Dendritic cell treated with granulocyte-macrophage colony-stimulating factor and Interleukin-4, amounts not matched to agents 40 ng/mL and 50 ng/mL, for 4 days (primary cell): ENCODE measurements around the gene PRKCZ.
"Not testable (repeated sequence)": the region's sequence is repeated elsewhere in the genome, so short reads cannot be mapped to it uniquely, and the experiment has no call there.

ENCODE experiments used
- H3K27ac Mint-ChIP-seq: one replicate; pipeline ENCODE4 v1.8.0; 2022; ENCODE audit warnings: mild to moderate bottlenecking, mixed read lengths
- H3K27me3 Mint-ChIP-seq: one replicate; pipeline ENCODE4 v1.8.0; 2022; ENCODE audit warnings: mild to moderate bottlenecking, mixed read lengths
- H3K36me3 Mint-ChIP-seq: one replicate; pipeline ENCODE4 v1.8.0; 2022; ENCODE audit warnings: low read depth, mixed read lengths
- H3K4me1 Mint-ChIP-seq: one replicate; pipeline ENCODE4 v1.8.0; 2022; ENCODE audit warnings: low read depth, mixed read lengths
- H3K4me3 Mint-ChIP-seq: one replicate; pipeline ENCODE4 v1.8.0; 2022; ENCODE audit warnings: mild to moderate bottlenecking, moderate library complexity, mixed read lengths
- H3K9me3 Mint-ChIP-seq: one replicate; pipeline ENCODE4 v1.8.0; 2022; ENCODE audit warnings: mixed read lengths
- intact Hi-C: fragments of 100-400 bp; cut with micrococcal nuclease; formaldehyde crosslinking; loops from one replicate; pipeline ENCODE4 v1.15.0; 2022

Gene PRKCZ

DNA sequence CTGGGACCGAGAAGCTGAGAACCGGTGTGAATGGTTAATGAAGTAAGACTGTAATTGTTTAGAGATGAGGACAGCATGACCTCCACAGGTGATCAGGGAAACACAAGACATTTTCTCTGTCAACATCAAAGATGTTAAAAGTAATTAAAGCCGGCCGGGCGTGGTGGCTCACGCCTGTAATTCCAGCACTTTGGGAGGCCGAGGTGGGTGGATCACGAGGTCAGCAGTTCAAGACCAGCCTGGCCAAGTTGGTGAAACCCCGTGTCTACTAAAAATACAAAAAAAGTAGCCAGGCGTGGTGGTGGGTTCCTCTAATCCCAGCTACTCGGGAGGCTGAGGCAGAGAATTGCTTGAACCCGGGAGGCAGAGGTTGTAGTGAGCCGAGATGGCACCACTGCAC lies 88.9 kb downstream of the PRKCZ start:
- H3K27ac Mint-ChIP-seq, H3K36me3 Mint-ChIP-seq, H3K9me3 Mint-ChIP-seq, H3K4me3 Mint-ChIP-seq, intact Hi-C loops: not testable (repeated sequence)
- Mint-ChIP-seq H3K4me1 (peaks cover 41% of the 10 kb centered on the region), H3K27me3 (peaks cover 12% of the 10 kb centered on the region)

- intact Hi-C loops = no loop called here
- Mint-ChIP-seq H3K4me1 (peaks cover 28% of the 10 kb centered on the region), H3K27ac (no peak overlapping the region), H3K36me3 (no peaks in the 10 kb centered on the region), H3K9me3 (no peaks in the 10 kb centered on the region), H3K27me3 (peaks cover 12% of the 10 kb centered on the region), H3K4me3 (no peak overlapping the region)
These were observed 90.8 kb downstream of the PRKCZ start for GRCh38 chr1:2141025-2141424.

DNA sequence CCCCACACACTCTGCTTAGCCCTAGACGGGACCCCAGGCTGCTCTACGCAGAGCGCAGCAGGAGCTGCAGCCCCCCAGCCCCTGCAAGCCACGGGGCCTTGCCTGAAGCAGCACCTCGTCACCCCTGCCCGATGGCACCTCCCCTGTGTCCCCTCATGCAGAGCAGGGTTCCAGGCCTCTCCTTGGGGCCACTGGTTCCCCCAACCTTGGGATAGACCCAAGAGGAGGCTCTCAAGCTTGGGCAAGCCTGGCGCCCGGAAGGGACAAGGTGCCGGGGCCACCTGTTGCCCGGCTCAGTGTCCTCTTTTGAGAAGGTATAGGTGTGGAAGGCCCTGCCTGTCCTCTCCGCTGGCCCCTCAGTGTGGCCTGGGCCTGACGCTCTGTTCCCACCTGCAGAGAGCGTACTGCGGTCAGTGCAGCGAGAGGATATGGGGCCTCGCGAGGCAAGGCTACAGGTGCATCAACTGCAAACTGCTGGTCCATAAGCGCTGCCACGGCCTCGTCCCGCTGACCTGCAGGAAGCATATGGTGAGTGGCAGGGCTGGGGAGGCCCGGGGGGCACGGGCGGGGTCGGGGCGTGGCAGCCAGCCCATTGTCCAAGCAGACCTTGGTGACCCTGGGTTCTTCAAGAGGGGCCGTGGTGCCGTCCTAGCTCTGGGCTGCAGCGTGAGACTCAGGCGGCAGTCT lies 93.7 kb downstream of the PRKCZ start:
- H3K27ac Mint-ChIP-seq = no peak overlapping the region
- H3K27me3 Mint-ChIP-seq = no peaks in the 10 kb centered on the region

GRCh38 chr1:2144501-2145090 lies 94.4 kb downstream of the PRKCZ start:
- H3K4me1 Mint-ChIP-seq = peaks cover 14% of the 10 kb centered on the region
- H3K4me3 Mint-ChIP-seq = no peak overlapping the region
- no peaks in the 10 kb centered on the region for H3K36me3 Mint-ChIP-seq
- H3K27me3 Mint-ChIP-seq = no peaks in the 10 kb centered on the region
- H3K9me3 Mint-ChIP-seq = no peaks in the 10 kb centered on the region
- H3K27ac Mint-ChIP-seq = no peak overlapping the region
- intact Hi-C loops = no loop called here

More for the DNA sequence above, 93.7 kb downstream of the PRKCZ start:
- Mint-ChIP-seq H3K4me3 (no peak overlapping the region), H3K36me3 (no peaks in the 10 kb centered on the region), H3K4me1 (peaks cover 16% of the 10 kb centered on the region), H3K9me3 (no peaks in the 10 kb centered on the region)
- intact Hi-C loops = no loop called here

- Mint-ChIP-seq H3K36me3 (no peaks in the 10 kb centered on the region), H3K4me3 (no peak overlapping the region), H3K27ac (no peak overlapping the region), H3K4me1 (peaks cover 14% of the 10 kb centered on the region), H3K27me3 (no peaks in the 10 kb centered on the region), H3K9me3 (no peaks in the 10 kb centered on the region)
- intact Hi-C loops = no loop called here
These were observed 96.0 kb downstream of the PRKCZ start for GRCh38 chr1:2145946-2146835.

DNA sequence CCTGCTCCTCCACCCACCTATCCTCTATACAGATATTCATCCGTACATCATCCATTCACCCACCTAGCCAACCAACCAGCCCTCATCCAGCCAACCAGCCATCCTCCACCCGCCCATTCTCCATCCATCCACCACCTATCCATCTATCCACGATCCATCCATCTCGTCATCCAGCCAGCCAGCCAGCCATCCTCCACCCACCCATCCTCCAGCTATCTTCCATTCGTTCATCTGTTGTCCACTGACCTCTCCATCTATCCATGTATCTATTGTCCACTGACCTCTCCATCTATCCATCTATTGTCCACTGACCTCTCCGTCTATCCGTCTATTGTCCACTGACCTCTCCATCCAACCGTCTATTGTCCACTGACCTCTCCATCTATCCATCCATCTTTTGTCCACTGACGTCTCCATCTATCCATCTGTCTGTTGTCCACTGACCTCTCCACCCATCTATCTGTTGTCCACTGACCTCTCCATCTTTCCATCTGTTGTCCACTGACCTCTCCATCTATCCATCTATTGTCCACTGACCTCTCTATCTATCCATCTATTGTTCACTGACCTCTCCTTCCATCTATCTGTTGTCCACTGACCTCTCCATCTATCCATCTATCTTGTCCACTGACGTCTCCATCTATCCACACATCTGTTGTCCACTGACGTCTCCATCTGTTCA lies 96.8 kb downstream of the PRKCZ start:
- Mint-ChIP-seq H3K4me1 (peaks cover 19% of the 10 kb centered on the region), H3K4me3 (no peak overlapping the region), H3K36me3 (no peaks in the 10 kb centered on the region), H3K9me3 (no peaks in the 10 kb centered on the region), H3K27me3 (no peaks in the 10 kb centered on the region), H3K27ac (no peak overlapping the region)
- intact Hi-C loops = no loop called here

DNA sequence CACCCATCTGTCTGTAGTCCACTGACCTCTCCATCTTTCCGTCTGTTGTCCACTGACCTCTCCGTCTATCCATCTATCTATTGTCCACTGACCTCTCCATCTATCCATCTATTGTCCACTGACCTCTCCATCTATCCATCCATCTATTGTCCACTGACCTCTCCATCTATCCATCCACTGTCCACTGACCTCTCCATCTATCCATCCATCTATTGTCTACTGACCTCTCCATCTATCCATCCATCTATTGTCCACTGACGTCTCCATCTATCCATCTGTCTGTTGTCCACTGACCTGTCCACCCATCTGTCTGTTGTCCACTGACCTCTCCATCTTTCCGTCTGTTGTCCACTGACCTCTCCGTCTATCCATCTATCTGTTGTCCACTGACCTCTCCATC lies 97.7 kb downstream of the PRKCZ start:
- peaks cover 18% of the 10 kb centered on the region for H3K4me1 Mint-ChIP-seq
- intact Hi-C loops, H3K4me3 Mint-ChIP-seq, H3K9me3 Mint-ChIP-seq, H3K27me3 Mint-ChIP-seq, H3K27ac Mint-ChIP-seq, H3K36me3 Mint-ChIP-seq: not testable (repeated sequence)

GRCh38 chr1:2148691-2149090 lies 98.5 kb downstream of the PRKCZ start:
- Mint-ChIP-seq H3K4me3 (no peak overlapping the region), H3K27me3 (no peaks in the 10 kb centered on the region), H3K9me3 (no peaks in the 10 kb centered on the region), H3K4me1 (peaks cover 18% of the 10 kb centered on the region), H3K27ac (no peak overlapping the region), H3K36me3 (no peaks in the 10 kb centered on the region)
- intact Hi-C loops = no loop called here

DNA sequence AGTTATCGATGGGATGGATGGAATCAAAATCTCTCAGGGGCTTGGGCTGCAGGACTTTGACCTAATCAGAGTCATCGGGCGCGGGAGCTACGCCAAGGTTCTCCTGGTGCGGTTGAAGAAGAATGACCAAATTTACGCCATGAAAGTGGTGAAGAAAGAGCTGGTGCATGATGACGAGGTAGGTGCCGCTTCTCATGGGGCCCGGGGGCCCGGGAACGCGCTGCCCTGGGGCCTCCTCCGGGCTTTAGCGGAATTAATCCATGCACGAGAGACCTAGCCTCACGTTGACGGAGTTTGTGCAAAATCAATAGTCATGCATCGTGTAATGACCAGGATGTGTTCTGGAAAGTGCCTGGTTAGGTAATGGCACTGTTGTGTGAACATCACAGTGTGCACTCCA lies 100.6 kb downstream of the PRKCZ start:
- Mint-ChIP-seq H3K36me3 (no peaks in the 10 kb centered on the region), H3K27me3 (no peaks in the 10 kb centered on the region), H3K27ac (no peak overlapping the region), H3K4me1 (peaks cover 18% of the 10 kb centered on the region), H3K4me3 (no peak overlapping the region), H3K9me3 (peaks cover 10% of the 10 kb centered on the region)
- intact Hi-C loops = no loop called here

GRCh38 chr1:2151252-2151651 lies 101.0 kb downstream of the PRKCZ start:
- Mint-ChIP-seq H3K36me3 (no peaks in the 10 kb centered on the region), H3K27ac (no peak overlapping the region), H3K9me3 (peaks cover 10% of the 10 kb centered on the region), H3K27me3 (no peaks in the 10 kb centered on the region), H3K4me3 (no peak overlapping the region), H3K4me1 (peaks cover 18% of the 10 kb centered on the region)
- intact Hi-C loops = no loop called here

GRCh38 chr1:2151911-2152310 lies 101.7 kb downstream of the PRKCZ start:
- Mint-ChIP-seq H3K9me3 (peaks cover 10% of the 10 kb centered on the region), H3K4me3 (no peak overlapping the region), H3K27ac (no peak overlapping the region), H3K27me3 (no peaks in the 10 kb centered on the region), H3K4me1 (peaks cover 18% of the 10 kb centered on the region), H3K36me3 (no peaks in the 10 kb centered on the region)
- intact Hi-C loops = no loop called here

DNA sequence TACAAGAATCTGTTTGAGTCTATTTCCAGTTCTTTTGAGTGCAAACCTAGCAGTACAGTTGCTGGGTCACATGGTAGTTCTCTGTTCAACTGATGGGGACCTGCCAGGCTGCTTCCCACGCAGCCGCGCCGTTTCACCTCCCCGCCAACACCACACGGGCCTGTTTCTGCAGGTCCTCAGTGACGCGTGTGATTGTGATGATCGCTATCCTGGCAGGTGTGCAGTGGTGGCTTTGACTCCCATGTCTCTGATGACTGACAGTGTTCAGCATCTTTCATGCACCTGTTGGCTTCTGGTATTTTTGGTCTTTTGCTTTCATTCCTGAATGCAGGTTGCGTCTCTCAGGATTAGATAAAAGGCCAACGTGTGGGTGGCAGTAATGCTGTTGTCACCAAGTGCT lies 102.7 kb downstream of the PRKCZ start:
- H3K4me3 Mint-ChIP-seq = no peak overlapping the region
- intact Hi-C loops = no loop called here
- no peak overlapping the region for H3K27ac Mint-ChIP-seq

GRCh38 chr1:2154022-2154421 lies 103.8 kb downstream of the PRKCZ start:
- Mint-ChIP-seq H3K9me3 (peaks cover 10% of the 10 kb centered on the region), H3K4me3 (no peak overlapping the region), H3K4me1 (peaks cover 18% of the 10 kb centered on the region), H3K27me3 (no peaks in the 10 kb centered on the region), H3K36me3 (no peaks in the 10 kb centered on the region), H3K27ac (no peak overlapping the region)
- intact Hi-C loops = no loop called here

More for the DNA sequence above, 102.7 kb downstream of the PRKCZ start:
- peaks cover 18% of the 10 kb centered on the region for H3K4me1 Mint-ChIP-seq
- peaks cover 10% of the 10 kb centered on the region for H3K9me3 Mint-ChIP-seq
- H3K27me3 Mint-ChIP-seq = no peaks in the 10 kb centered on the region
- no peaks in the 10 kb centered on the region for H3K36me3 Mint-ChIP-seq

GRCh38 chr1:2155147-2155598 lies 105.0 kb downstream of the PRKCZ start:
- Mint-ChIP-seq H3K27ac (no peak overlapping the region), H3K4me1 (peaks cover 18% of the 10 kb centered on the region), H3K9me3 (peaks cover 10% of the 10 kb centered on the region), H3K4me3 (no peak overlapping the region), H3K27me3 (no peaks in the 10 kb centered on the region), H3K36me3 (no peaks in the 10 kb centered on the region)
- intact Hi-C loops = no loop called here
